ENCODE results near the gene RTKN. TPM values are rescaled to one million over a fixed set of nuclear protein-coding genes. Genes with fewer than 3 reads are reported as not detected.

The RTKN gene
- total and polyA plus RNA-seq, 10 of the 15 experiments (the other 5 are each of a cell fraction or from before 2014, with no cell fraction given) = 0.50 to 12.3 (median 5.4) TPM

GRCh38 chr2:74472945-74473258 lies 31.2 kb upstream of the RTKN start:
- Histone ChIP-seq H3K4me2 (ENCODE audit: control insufficient read depth, insufficient read depth) (peak overlapping the region; percentile 99), H3K36me3 (ENCODE audit: control insufficient read depth in 2 of 2, insufficient read depth in 2 of 2, low read length in 1 of 2) (peaks cover 0 to 3% of the 10 kb centered on the region in 2 experiments; a peak in 2 of 4 replicates), H3K4me1 (ENCODE audit: control insufficient read depth, insufficient read depth, low read length) (0 out of 2 replicates have a peak, but pooled peaks cover 6% of the 10 kb centered on the region), H3K27me3 (replicated peaks in 1 of 2; ENCODE audit: control insufficient read depth in 2 of 2, insufficient read depth in 2 of 2, low read length in 1 of 2) (no peaks in the 10 kb centered on the region), H3K9ac (ENCODE audit: control insufficient read depth, insufficient read depth, low read length) (peak overlapping the region; percentile 85), H3K9me3 (replicated peaks; ENCODE audit: control insufficient read depth, insufficient read depth, low read length) (no peaks in the 10 kb centered on the region), H4K20me1 (ENCODE audit: control insufficient read depth, insufficient read depth) (no peaks in the 10 kb centered on the region), H3K79me2 (ENCODE audit: control insufficient read depth, insufficient read depth, low read length) (peaks cover 10% of the 10 kb centered on the region), H3K4me3 (peak overlapping the region; percentile 89), H3K27ac (ENCODE audit: control insufficient read depth, insufficient read depth) (peak overlapping the region; percentile 93), H2AFZ (ENCODE audit: control insufficient read depth, low read depth, low read length) (peak overlapping the region; percentile 91)
- ChIA-PET RAD21 (ENCODE audit: unreplicated experiment) (interaction anchor here (0.7 to 2.1 kb wide), 4 partner anchors 9 to 33 kb away, joined by 3 to 20 read pairs (median 4); partner anchors contain the start of genes CCDC142, TTC31 and WBP1), CTCF (interaction anchor here (0.6 to 2.7 kb wide), 10 partner anchors 9 to 223 kb away, joined by 3 to 20 read pairs (median 6); partner anchors contain the start of genes CCDC142 and TTC31), SMC1A (ENCODE audit: uncharacterized antibody, unreplicated experiment) (interaction anchor here (0.6 to 2.4 kb wide), 12 partner anchors 9 to 472 kb away, joined by 3 to 11 read pairs (median 4); partner anchors contain the start of genes CCDC142 and TTC31), POLR2A (interaction anchor here (0.6 to 2.7 kb wide), 12 partner anchors 9 to 1064 kb away, joined by 3 to 22 read pairs (median 4); partner anchors contain the start of genes CCDC142, INO80B, TTC31 and WBP1)
- TF ChIP-seq MTA3 (IDR thresholded peaks at IDR 0.05; ENCODE audit: borderline replicate concordance, low read length) (0 out of 2 replicates have a peak, but pooled peaks have one; percentile 24), PAX5 (IDR thresholded peaks at IDR 0.05; ENCODE audit: borderline replicate concordance, low read depth, low read length) (no peak), MTA2 (IDR thresholded peaks at IDR 0.05; ENCODE audit: low read depth) (no peak), RCOR1 (conservative IDR thresholded peaks at IDR 0.05; ENCODE audit: low read depth, low read length) (no peak)
- ATAC-seq = peak; percentile 9; the same call in 1 of the 3 replicates
- intact Hi-C loops (cut with micrococcal nuclease; ENCODE audit: unreplicated experiment) (no loop called here), in situ Hi-C loops (cut with MboI) (no loop called here)
- no peak for FAIRE-seq
- TSS peak; percentile 96 for BruUV-seq (replicated peaks)
- DNase-seq (ENCODE audit: low read depth, low spot score) = no peak
- 9% methylated on average over 7 of the region's 7 CpGs for WGBS (ENCODE audit: insufficient coverage, insufficient replicate concordance, low lambda C conversion rate, missing lambda C conversion rate)
